Measurements from ENCODE around the gene MCC.

- TF ChIP-seq PATZ1 (CRISPR knock-in tag; IDR thresholded peaks at IDR 0.05; ENCODE audit: borderline replicate concordance), result no peak
- TF ChIP-seq POU6F1 (CRISPR knock-in tag; IDR thresholded peaks at IDR 0.05; ENCODE audit: borderline replicate concordance, low read depth), result no peak
- no peak for TF ChIP-seq RARB (CRISPR knock-in tag; IDR thresholded peaks at IDR 0.05)
- TF ChIP-seq ZFP3 (CRISPR knock-in tag; IDR thresholded peaks at IDR 0.05), result no peak
- TF ChIP-seq PPARA (CRISPR knock-in tag; IDR thresholded peaks at IDR 0.05; ENCODE audit: borderline replicate concordance), result no peak
- TF ChIP-seq ARNTL (CRISPR knock-in tag; IDR thresholded peaks at IDR 0.05; ENCODE audit: borderline replicate concordance, low read depth), result no peak
- TF ChIP-seq ESRRG (CRISPR knock-in tag; IDR thresholded peaks at IDR 0.05), result no peak
- TF ChIP-seq ZNF565 (CRISPR knock-in tag; conservative IDR thresholded peaks at IDR 0.05; ENCODE audit: low read depth), result no peak
- TF ChIP-seq ZC3H10 (CRISPR knock-in tag; IDR thresholded peaks at IDR 0.05), result no peak
- no peak for TF ChIP-seq ISL1 (CRISPR knock-in tag; IDR thresholded peaks at IDR 0.05)
- TF ChIP-seq GLIS3 (CRISPR knock-in tag; IDR thresholded peaks at IDR 0.05), result no peak
- TF ChIP-seq TOX (CRISPR knock-in tag; IDR thresholded peaks at IDR 0.05; ENCODE audit: borderline replicate concordance), result no peak
- TF ChIP-seq CREB5 (CRISPR knock-in tag; IDR thresholded peaks at IDR 0.05; ENCODE audit: low read depth), result no peak
- TF ChIP-seq CSRNP3 (CRISPR knock-in tag; IDR thresholded peaks at IDR 0.05), result no peak
Measured at GRCh38 chr5:113450462-113450861, 37.8 kb downstream of the MCC start.
